Kidney (tissue), 14 donors: ENCODE results near the gene OR2T11. TPM values are rescaled to one million over a fixed set of nuclear protein-coding genes. Genes with fewer than 3 reads are reported as not detected.
"Not testable (repeated sequence)": the region's sequence is repeated elsewhere in the genome, so short reads cannot be mapped to it uniquely, and the experiment has no call there.

Source experiments
- DNase-seq, 5 donors: peaks; one replicate each; pipeline ENCODE4 v3.0.0-alpha.2; 2013 to 2020
- FAIRE-seq: peaks from 2 replicates; lab custom pipeline; 2012; peaks lifted over from hg19 to GRCh38; lab: Jason Lieb, UNC
- H3K27ac ChIP-seq, 2 donors: one replicate each; pipeline ENCODE4 v1.7.0; 2013; ENCODE audit warnings: low read depth in 2 of 2, low read length in 2 of 2, inconsistent platforms in 1 of 2
- H3K27me3 ChIP-seq: one replicate; pipeline ENCODE4 v1.7.1; 2013; ENCODE audit warnings: low read length, inconsistent platforms; ENCODE audit not compliant: control insufficient read depth, insufficient read depth
- H3K36me3 ChIP-seq, 3 donors: one replicate each; pipeline versions ENCODE4 v1.7.0 to v1.7.1; 2013; ENCODE audit warnings: low read length in 3 of 3, control low read depth in 1 of 3, inconsistent platforms in 1 of 3; ENCODE audit not compliant: insufficient read depth in 3 of 3, control insufficient read depth in 2 of 3
- H3K4me1 ChIP-seq, 3 donors: one replicate each; pipeline versions ENCODE4 v1.7.0 to v1.7.1; 2013; ENCODE audit warnings: low read length in 3 of 3, inconsistent platforms in 1 of 3, low read depth in 1 of 3; ENCODE audit not compliant: control insufficient read depth in 2 of 3, insufficient read depth in 2 of 3
- H3K4me3 ChIP-seq, 3 donors: one replicate each; pipeline versions ENCODE4 v1.7.0 to v1.8.1; 2013; ENCODE audit warnings: low read length in 3 of 3, control low read depth in 1 of 3, inconsistent platforms in 1 of 3
- H3K9ac ChIP-seq, 3 donors: one replicate each; pipeline versions ENCODE4 v1.7.0 to v1.7.1; 2013; ENCODE audit warnings: low read length in 3 of 3, control low read depth in 1 of 3, inconsistent platforms in 1 of 3
- H3K9me3 ChIP-seq, 3 donors: one replicate each; pipeline versions ENCODE4 v1.7.0 to v1.7.1; 2013; ENCODE audit warnings: low read length in 3 of 3, control low read depth in 1 of 3, inconsistent platforms in 1 of 3; ENCODE audit not compliant: control insufficient read depth in 2 of 3, insufficient read depth in 1 of 3
- CTCF ChIP-seq: IDR thresholded peaks from 3 replicates; pipeline ENCODE4 v1.5.1; 2012; ENCODE audit warnings: mild to moderate bottlenecking, moderate library complexity, borderline replicate concordance; ENCODE audit not compliant: insufficient read depth; ENCODE audit errors: extremely low read depth
- intact Hi-C: fragments of 100-400 bp; cut with DNase I; formaldehyde crosslinking; loops from one replicate; pipeline ENCODE4 v1.11.1; 2022
- polyA plus RNA-seq: library from polyadenylated mRNA; stranded (reverse); fragments of 350-450 nt; fragmentation: Illumina TruSeq; extraction: RNeasy Lipid Tissue Mini Kit (QIAGEN cat#74804); gene quantifications from one replicate; pipeline ENCODE4 v1.2.3, GENCODE V29; 2014; ENCODE audit warnings: low read depth, low replicate concordance; ENCODE audit not compliant: insufficient read depth
- total RNA-seq: library from RNA; stranded (reverse); fragmentation: NEBNext Ultra II Directional; extraction: Animal tissue kit (Norgen Biotek cat#: 25700); gene quantifications from one replicate; pipeline ENCODE4 v1.2.1, GENCODE V29; 2021
- donor health status: control.
- donor health status: control.
- donor health status: control.
- donor health status: control.
- donor health status: control.
- donor health status: DM: yes; HTN: yes; CAD: no.
- donor health status: Normal renal cell carcinoma (clear cell type).

Gene OR2T11
- total and polyA plus RNA-seq, 2 donors from 2014 or later, result 0.57 TPM; not detected in 1

GRCh38 chr1:248589334-248589733, 45.6 kb downstream of the OR2T11 start:
- H3K27me3 ChIP-seq, result no peaks in the 10 kb centered on the region
- intact Hi-C loops, result no loop called here
- no peaks in the 10 kb centered on the region for H3K4me1 ChIP-seq
- DNase-seq, result no peak
- H3K36me3 ChIP-seq, result no peaks in the 10 kb centered on the region
- H3K27ac ChIP-seq, result no peak overlapping the region
- H3K9me3 ChIP-seq, result no peaks in the 10 kb centered on the region
- no peak overlapping the region for H3K4me3 ChIP-seq
- H3K9ac ChIP-seq, result no peak overlapping the region
- no peak for TF ChIP-seq CTCF
- FAIRE-seq, result no peak

GRCh38 chr1:248585266-248585665, 49.6 kb downstream of the OR2T11 start:
- DNase-seq (no peak), FAIRE-seq (no peak)
- no peaks in the 10 kb centered on the region for H3K36me3 ChIP-seq
- no peaks in the 10 kb centered on the region for H3K4me1 ChIP-seq
- no peak overlapping the region for H3K9ac ChIP-seq
- TF ChIP-seq CTCF, result no peak
- no peaks in the 10 kb centered on the region for H3K27me3 ChIP-seq
- no peak overlapping the region for H3K4me3 ChIP-seq
- H3K27ac ChIP-seq, result no peak overlapping the region
- no peaks in the 10 kb centered on the region for H3K9me3 ChIP-seq
- intact Hi-C loops, result no loop called here

GRCh38 chr1:248576260-248576980, 58.5 kb downstream of the OR2T11 start:
- DNase-seq (no peak), FAIRE-seq (no peak)
- Histone ChIP-seq H3K9ac (no peak overlapping the region), H3K9me3 (no peaks in the 10 kb centered on the region), H3K4me3 (no peak overlapping the region), H3K27ac (no peak overlapping the region), H3K27me3 (no peaks in the 10 kb centered on the region), H3K4me1 (no peaks in the 10 kb centered on the region), H3K36me3 (no peaks in the 10 kb centered on the region)
- no peak for TF ChIP-seq CTCF
- intact Hi-C loops, result no loop called here

GRCh38 chr1:248574657-248575056, 60.2 kb downstream of the OR2T11 start, which contains the start of gene OR2T34:
Gene OR2T34 (minus strand): TSS chr1:248574757. CDS start chr1:248574757, 0 bp downstream.
- DNase-seq, H3K9ac ChIP-seq, H3K4me1 ChIP-seq, H3K9me3 ChIP-seq, intact Hi-C loops, H3K27me3 ChIP-seq, H3K36me3 ChIP-seq, H3K4me3 ChIP-seq, FAIRE-seq, H3K27ac ChIP-seq: not testable (repeated sequence)

GRCh38 chr1:248573856-248574255, 61.0 kb downstream of the OR2T11 start:
- H3K27ac ChIP-seq, H3K36me3 ChIP-seq, FAIRE-seq, H3K9ac ChIP-seq, intact Hi-C loops, H3K9me3 ChIP-seq, H3K27me3 ChIP-seq, H3K4me1 ChIP-seq, H3K4me3 ChIP-seq, DNase-seq: not testable (repeated sequence)
